Peyer's patch (tissue), 4 donors: ENCODE measurements around the gene PAGR1.

Experiments used
- POLR2A ChIP-seq, 2 donors: fragments of 450-650 bp; IDR thresholded peaks; one replicate each; pipeline ENCODE4 v1.5.1; 2017; ENCODE audit warnings: antibody characterized with exemption in 2 of 2, mild to moderate bottlenecking in 2 of 2, moderate library complexity in 2 of 2
- TF ChIP-seq, protein P1 (sequence below), 6 experiments: fragments of 450-650 bp in 4 of 6; fragments of 200-600 bp in 2 of 6; sonication (generic) in 1 of 6; IDR thresholded peaks; one replicate each; pipeline ENCODE4 v1.5.1; 2017 to 2019; ENCODE audit warnings: antibody characterized with exemption in 6 of 6, mild to moderate bottlenecking in 3 of 6, moderate library complexity in 1 of 6

DNA sequence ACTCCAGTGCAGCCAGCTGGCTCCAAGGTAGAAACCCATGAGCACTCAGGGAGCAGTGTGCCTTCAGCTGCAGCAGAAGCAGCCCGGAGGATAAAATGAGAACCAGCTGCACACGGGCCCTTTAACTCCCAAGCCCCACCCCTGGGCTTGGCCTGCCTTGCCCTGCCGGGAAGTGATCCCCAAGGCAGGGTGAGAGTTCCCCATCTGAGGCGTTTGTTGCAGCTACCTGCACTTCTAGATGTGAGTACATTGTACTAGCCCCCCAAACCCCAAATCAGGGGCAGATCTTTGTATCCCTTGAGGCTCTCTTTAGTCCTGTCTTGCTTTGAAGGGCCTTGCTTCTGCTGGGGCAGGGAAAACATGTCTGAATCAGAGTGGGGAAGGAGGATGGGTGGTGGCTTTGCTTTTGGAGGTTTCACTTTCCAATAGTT, 4.3 kb downstream of the PAGR1 start, which contains the start of gene MVP:
- TF ChIP-seq, protein P1, sequence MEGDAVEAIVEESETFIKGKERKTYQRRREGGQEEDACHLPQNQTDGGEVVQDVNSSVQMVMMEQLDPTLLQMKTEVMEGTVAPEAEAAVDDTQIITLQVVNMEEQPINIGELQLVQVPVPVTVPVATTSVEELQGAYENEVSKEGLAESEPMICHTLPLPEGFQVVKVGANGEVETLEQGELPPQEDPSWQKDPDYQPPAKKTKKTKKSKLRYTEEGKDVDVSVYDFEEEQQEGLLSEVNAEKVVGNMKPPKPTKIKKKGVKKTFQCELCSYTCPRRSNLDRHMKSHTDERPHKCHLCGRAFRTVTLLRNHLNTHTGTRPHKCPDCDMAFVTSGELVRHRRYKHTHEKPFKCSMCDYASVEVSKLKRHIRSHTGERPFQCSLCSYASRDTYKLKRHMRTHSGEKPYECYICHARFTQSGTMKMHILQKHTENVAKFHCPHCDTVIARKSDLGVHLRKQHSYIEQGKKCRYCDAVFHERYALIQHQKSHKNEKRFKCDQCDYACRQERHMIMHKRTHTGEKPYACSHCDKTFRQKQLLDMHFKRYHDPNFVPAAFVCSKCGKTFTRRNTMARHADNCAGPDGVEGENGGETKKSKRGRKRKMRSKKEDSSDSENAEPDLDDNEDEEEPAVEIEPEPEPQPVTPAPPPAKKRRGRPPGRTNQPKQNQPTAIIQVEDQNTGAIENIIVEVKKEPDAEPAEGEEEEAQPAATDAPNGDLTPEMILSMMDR (IDR thresholded peaks at IDR 0.05): no peak
- TF ChIP-seq POLR2A (IDR thresholded peaks at IDR 0.05): peak; percentile 88 to 93
